Left lung (tissue), 10 donors: ENCODE results near the gene CCDC40. TPM values are rescaled to one million over a fixed set of nuclear protein-coding genes. Genes with fewer than 3 reads are reported as not detected.

Experiments used
- ATAC-seq: fragments of 200-7000 bp; cut with Tn5 transposase; one replicate; pipeline ENCODE4 v1.9.1; 2020; ENCODE audit warnings: moderate library complexity
- DNase-seq, 4 donors: peaks; one replicate each; pipeline ENCODE4 v3.0.0-alpha.2; 2013 to 2020
- H3K27ac ChIP-seq, 2 donors: fragments of 200-600 bp; sonication (generic) in 1 of 2; one replicate each; pipeline versions ENCODE4 v1.5.0 to v1.8.0; 2020 to 2021
- H3K27me3 ChIP-seq, 2 donors: fragments of 200-600 bp; sonication (generic) in 1 of 2; one replicate each; pipeline versions ENCODE4 v1.5.0 to v1.8.0; 2020 to 2021
- H3K36me3 ChIP-seq, 2 donors: fragments of 200-600 bp; sonication (generic) in 1 of 2; one replicate each; pipeline versions ENCODE4 v1.5.0 to v1.8.0; 2020 to 2021
- H3K4me1 ChIP-seq, 2 donors: fragments of 200-600 bp; one replicate each; pipeline ENCODE4 v1.8.0; 2021
- H3K4me3 ChIP-seq, 2 donors: fragments of 200-600 bp; sonication (generic) in 1 of 2; one replicate each; pipeline versions ENCODE4 v1.5.0 to v1.8.0; 2020 to 2021; ENCODE audit warnings: mild to moderate bottlenecking in 1 of 2
- H3K9me3 ChIP-seq, 2 donors: fragments of 200-600 bp; sonication (generic) in 1 of 2; one replicate each; pipeline versions ENCODE4 v1.5.0 to v1.8.0; 2020 to 2021
- intact Hi-C, 2 donors: fragments of 100-400 bp; cut with DNase I; formaldehyde crosslinking; loops; one replicate each; pipeline versions ENCODE4 v1.11.2 to v1.14.2; 2022
- polyA plus RNA-seq, 6 donors: library from polyadenylated mRNA; unstranded; fragments of 120-200 nt; gene quantifications; one replicate each; pipeline ENCODE4 v1.2.1, GENCODE V29; 2013; ENCODE audit not compliant: insufficient read length in 6 of 6
- total RNA-seq, 2 donors: library from RNA; stranded (reverse); fragmentation: NEBNext Ultra II Directional; extraction: Animal tissue kit (Norgen Biotek cat#: 25700); gene quantifications; one replicate each; pipeline ENCODE4 v1.2.1, GENCODE V29; 2021
- TF ChIP-seq, protein P1 (sequence below), 2 donors: fragments of 200-600 bp; sonication (generic) in 1 of 2; IDR thresholded peaks; one replicate each; pipeline versions ENCODE4 v1.5.0 to v1.8.0; 2021; ENCODE audit warnings: antibody characterized with exemption in 2 of 2
- donor health status: DM: no; HTN: yes; CAD: no.
- donor health status: DM: no; HTN: no; CAD: no.

Gene CCDC40
- total and polyA plus RNA-seq, 8 donors, result 8.0 to 15.2 (median 11.5) TPM

DNA sequence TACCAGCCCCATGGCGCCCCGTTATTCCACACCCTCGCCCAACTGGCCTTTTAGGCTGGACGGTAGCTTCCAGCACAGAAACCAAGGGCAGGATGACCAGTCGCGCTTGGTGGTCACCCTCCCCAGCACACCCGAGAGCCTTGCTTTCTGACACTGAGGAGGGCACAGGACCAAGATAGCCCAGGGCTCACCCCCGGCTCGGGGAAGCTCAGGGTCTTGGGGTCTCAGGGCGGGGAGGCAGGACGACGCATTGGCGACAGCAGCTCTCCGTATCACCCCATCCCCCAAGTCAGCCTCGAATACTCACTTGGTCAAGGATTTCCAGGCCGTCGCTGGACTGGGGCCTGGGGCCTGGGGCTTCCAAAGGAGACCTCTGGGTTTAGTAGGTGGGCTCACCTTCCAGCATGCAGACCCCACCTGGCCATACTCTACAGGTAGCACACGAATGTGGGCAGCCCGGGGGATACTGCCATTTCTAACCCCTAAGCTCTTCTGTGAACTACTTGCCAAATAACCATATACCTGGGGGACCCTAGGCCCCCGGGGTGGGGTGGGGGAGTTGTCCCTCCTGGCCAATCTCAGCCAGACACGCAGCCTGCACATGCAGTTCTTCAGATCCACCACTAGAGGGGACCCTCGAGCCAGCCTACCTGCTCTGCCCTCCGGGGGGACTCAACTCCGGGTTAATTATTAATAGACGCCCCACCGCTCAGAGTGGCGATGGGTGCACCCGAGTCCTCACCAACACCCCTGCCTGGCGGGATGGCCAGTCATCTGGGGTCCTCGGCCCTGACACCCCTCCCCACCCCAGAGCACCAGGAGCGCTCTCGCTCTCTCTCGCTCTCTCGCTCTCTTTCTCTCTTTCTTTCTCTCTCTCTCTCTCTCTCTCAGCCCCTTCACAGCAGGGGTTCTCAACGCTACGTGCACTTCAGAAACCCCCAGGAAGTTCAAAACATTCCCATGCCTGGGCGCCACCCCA lies 30.8 kb upstream of the CCDC40 start:
- Histone ChIP-seq H3K4me3 (no peak overlapping the region), H3K27ac (no peak overlapping the region), H3K4me1 (peaks cover 5 to 15% of the 10 kb centered on the region in 2 donors), H3K36me3 (peaks cover 0 to 41% of the 10 kb centered on the region in 2 donors), H3K27me3 (no peaks in the 10 kb centered on the region), H3K9me3 (no peaks in the 10 kb centered on the region)
- TF ChIP-seq, protein P1, sequence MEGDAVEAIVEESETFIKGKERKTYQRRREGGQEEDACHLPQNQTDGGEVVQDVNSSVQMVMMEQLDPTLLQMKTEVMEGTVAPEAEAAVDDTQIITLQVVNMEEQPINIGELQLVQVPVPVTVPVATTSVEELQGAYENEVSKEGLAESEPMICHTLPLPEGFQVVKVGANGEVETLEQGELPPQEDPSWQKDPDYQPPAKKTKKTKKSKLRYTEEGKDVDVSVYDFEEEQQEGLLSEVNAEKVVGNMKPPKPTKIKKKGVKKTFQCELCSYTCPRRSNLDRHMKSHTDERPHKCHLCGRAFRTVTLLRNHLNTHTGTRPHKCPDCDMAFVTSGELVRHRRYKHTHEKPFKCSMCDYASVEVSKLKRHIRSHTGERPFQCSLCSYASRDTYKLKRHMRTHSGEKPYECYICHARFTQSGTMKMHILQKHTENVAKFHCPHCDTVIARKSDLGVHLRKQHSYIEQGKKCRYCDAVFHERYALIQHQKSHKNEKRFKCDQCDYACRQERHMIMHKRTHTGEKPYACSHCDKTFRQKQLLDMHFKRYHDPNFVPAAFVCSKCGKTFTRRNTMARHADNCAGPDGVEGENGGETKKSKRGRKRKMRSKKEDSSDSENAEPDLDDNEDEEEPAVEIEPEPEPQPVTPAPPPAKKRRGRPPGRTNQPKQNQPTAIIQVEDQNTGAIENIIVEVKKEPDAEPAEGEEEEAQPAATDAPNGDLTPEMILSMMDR (IDR thresholded peaks at IDR 0.05), result peak; percentile 95 to 99
- ATAC-seq (peak; percentile 73), DNase-seq (peak in 2 of 4 donors; percentile 65 to 83)
- intact Hi-C loops, result no loop called here

DNA sequence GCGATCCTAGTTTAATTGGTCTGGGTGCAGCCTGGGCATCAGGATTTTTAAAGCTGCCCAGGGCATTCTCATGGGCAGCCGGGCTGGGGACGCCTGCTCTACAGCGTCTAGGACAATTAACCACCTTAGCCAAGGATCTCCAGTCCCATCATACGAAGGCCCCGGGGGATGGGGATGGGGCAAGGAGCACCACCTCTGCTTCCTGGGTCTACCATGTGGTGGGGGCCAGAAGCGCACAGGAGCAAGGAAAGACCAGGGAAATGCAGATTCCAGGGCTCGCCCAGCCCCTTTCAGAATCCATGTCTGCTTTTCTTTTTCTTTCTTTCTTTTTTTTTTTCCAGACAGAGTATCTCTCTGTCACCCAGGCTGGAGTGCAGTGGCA lies 30.1 kb upstream of the CCDC40 start:
- Histone ChIP-seq H3K27ac (no peak overlapping the region), H3K36me3 (peaks cover 0 to 41% of the 10 kb centered on the region in 2 donors), H3K9me3 (no peaks in the 10 kb centered on the region), H3K4me3 (no peak overlapping the region), H3K27me3 (no peaks in the 10 kb centered on the region), H3K4me1 (peaks cover 5 to 15% of the 10 kb centered on the region in 2 donors)
- intact Hi-C loops, result no loop called here
- ATAC-seq, result peak; percentile 2
- peak in 1 of 4 donors; percentile 39 for DNase-seq
- TF ChIP-seq, protein P1 (IDR thresholded peaks at IDR 0.05), result no peak

DNA sequence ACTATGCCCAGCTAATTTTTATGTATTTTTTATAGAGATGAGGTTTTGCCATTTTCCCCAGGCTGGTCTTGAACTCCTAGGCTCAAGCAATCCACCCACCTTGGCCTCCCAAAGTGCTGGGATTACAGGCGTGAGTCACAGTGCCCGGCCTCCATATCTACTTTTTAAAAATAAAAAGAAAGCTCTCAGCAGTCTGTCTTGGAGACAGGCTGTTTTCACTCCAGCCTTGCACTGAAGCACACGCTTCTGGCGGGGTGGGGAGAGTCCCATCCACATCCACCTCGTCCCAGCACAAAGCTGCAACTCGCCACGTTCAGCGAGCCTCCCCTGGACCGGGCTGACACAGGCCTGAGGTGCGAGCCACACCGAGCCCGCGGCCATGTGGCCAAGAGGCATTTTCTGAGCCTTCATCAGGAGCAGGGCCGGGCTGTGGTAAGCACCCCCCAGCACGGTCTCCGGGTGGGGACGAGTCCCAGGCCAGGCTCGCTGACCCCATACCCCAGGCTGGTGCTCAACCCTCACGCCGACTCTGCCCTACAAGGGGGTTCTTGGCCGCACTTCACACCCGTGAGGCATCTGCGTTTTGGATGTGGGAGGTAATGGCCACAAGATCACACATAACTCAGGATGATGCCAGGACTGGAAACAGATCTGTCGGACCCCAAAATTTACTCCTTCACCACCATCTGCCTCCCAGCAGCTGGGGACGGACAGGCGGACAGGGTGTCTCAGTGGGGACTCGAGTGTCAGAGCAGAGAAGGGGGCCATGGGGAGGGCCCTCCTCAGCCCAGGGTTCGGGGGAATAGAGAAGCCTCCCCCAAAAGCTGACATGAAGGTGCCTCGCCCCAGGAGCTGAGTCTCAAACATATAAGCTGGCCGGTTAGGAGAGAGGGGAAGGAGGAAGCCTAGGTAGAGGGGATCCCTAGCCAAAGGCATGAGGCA lies 29.4 kb upstream of the CCDC40 start:
- DNase-seq, result peak in 1 of 4 donors; percentile 77
- H3K4me3 ChIP-seq, result no peak overlapping the region
- no peak overlapping the region for H3K27ac ChIP-seq

DNA sequence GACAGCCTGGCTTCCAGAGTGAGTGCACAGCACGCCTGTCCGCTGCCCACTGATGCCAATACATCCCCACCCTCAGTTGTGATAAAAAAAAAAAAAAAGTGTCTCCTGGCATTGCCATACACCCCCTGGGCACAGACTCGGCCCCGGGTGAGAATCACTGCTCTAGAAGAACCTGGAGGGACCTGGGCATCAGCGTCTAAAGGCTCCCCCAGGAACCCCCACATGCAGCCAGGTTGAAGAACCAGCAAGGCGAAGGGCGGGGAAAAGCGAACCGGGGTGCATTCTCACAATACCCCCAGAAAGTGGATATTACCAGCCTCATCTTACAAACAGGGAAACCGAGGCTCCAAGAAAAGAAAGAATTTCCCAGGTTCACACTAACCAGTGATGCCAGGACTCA lies 28.5 kb upstream of the CCDC40 start:
- TF ChIP-seq, protein P1 (IDR thresholded peaks at IDR 0.05), result no peak
- Histone ChIP-seq H3K27ac (no peak overlapping the region), H3K4me3 (no peak overlapping the region), H3K36me3 (peaks cover 0 to 37% of the 10 kb centered on the region in 2 donors), H3K4me1 (peaks cover 5 to 15% of the 10 kb centered on the region in 2 donors), H3K27me3 (no peaks in the 10 kb centered on the region), H3K9me3 (no peaks in the 10 kb centered on the region)
- ATAC-seq (no peak), DNase-seq (peak in 1 of 4 donors; percentile 37)
- intact Hi-C loops, result no loop called here

More for the DNA sequence above, 29.4 kb upstream of the CCDC40 start:
- Histone ChIP-seq H3K36me3 (peaks cover 0 to 37% of the 10 kb centered on the region in 2 donors), H3K27me3 (no peaks in the 10 kb centered on the region), H3K9me3 (no peaks in the 10 kb centered on the region), H3K4me1 (peaks cover 5 to 15% of the 10 kb centered on the region in 2 donors)
- TF ChIP-seq, protein P1 (IDR thresholded peaks at IDR 0.05), result no peak
- intact Hi-C loops, result no loop called here
- ATAC-seq, result no peak
